CD4-positive, alpha-beta T cell treated with Interferon gamma for 1 hour (primary cell): ENCODE results near the gene RAPGEF4.

ENCODE experiments used
- DNase-seq: peaks from one replicate; pipeline ENCODE4 v3.0.0-alpha.2; 2020

The RAPGEF4 gene

GRCh38 chr2:172947461-172948153 is 212.0 kb downstream of the RAPGEF4 start:
- no peak for DNase-seq

- DNase-seq, result no peak
Measured at GRCh38 chr2:172949522-172949921, 213.9 kb downstream of the RAPGEF4 start.

GRCh38 chr2:172950565-172950964 is 214.9 kb downstream of the RAPGEF4 start:
- DNase-seq, result no peak

- DNase-seq, result no peak
Measured at GRCh38 chr2:172951554-172951953, 215.9 kb downstream of the RAPGEF4 start.

- DNase-seq, result no peak
Measured at GRCh38 chr2:172953411-172953810, 217.8 kb downstream of the RAPGEF4 start.

GRCh38 chr2:172953970-172954852 is 218.6 kb downstream of the RAPGEF4 start:
- DNase-seq, result no peak

GRCh38 chr2:172955587-172955986 is 219.9 kb downstream of the RAPGEF4 start:
- DNase-seq, result no peak

GRCh38 chr2:172957734-172958133 is 222.1 kb downstream of the RAPGEF4 start:
- no peak for DNase-seq

GRCh38 chr2:172962082-172962481 is 226.4 kb downstream of the RAPGEF4 start:
- no peak for DNase-seq

GRCh38 chr2:172962824-172963223 is 227.2 kb downstream of the RAPGEF4 start:
- peak; percentile 18 for DNase-seq

- DNase-seq, result no peak
Measured at GRCh38 chr2:172964511-172965139, 229.0 kb downstream of the RAPGEF4 start.

GRCh38 chr2:172965433-172966212 is 230.0 kb downstream of the RAPGEF4 start:
- DNase-seq, result no peak

GRCh38 chr2:172967036-172967982 is 231.7 kb downstream of the RAPGEF4 start:
- no peak for DNase-seq

GRCh38 chr2:172968061-172968469 is 232.4 kb downstream of the RAPGEF4 start:
- no peak for DNase-seq

- no peak for DNase-seq
Measured at GRCh38 chr2:172969166-172969565, 233.5 kb downstream of the RAPGEF4 start.

- DNase-seq, result no peak
Measured at GRCh38 chr2:172969609-172970008, 234.0 kb downstream of the RAPGEF4 start.

- peak; percentile 51 for DNase-seq
Measured at GRCh38 chr2:172970660-172971059, 235.0 kb downstream of the RAPGEF4 start.

- peak; percentile 26 for DNase-seq
Measured at GRCh38 chr2:172972005-172972619, 236.5 kb downstream of the RAPGEF4 start.

- DNase-seq, result no peak
Measured at GRCh38 chr2:172974762-172975161, 239.1 kb downstream of the RAPGEF4 start.

- DNase-seq, result no peak
Measured at GRCh38 chr2:172976116-172976515, 240.5 kb downstream of the RAPGEF4 start.

GRCh38 chr2:172976816-172977215 is 241.2 kb downstream of the RAPGEF4 start:
- DNase-seq, result no peak
